Measurements from ENCODE around the gene ADARB1. TPM values are rescaled to one million over a fixed set of nuclear protein-coding genes. Genes with fewer than 3 reads are reported as not detected.

ADARB1 gene
- total RNA-seq, 4 donors from 2014 or later: 6.8 to 32.2 (median 17.3) TPM

GRCh38 chr21:45202889-45203288 is 128.5 kb downstream of the ADARB1 start:
- H3K27me3 ChIP-seq: no peaks in the 10 kb centered on the region
- no peak for DNase-seq
- in situ Hi-C loops (cut with MboI; ENCODE audit: low pct_ligation_motif_present in 1 of 4, low pct_unique_long_range_greater_than_20kb in 1 of 4, low sequenced_read_pairs in 3 of 4): no loop called here
- H3K27ac ChIP-seq: no peak overlapping the region
- no peak overlapping the region for H3K4me3 ChIP-seq
- H3K4me1 ChIP-seq: no peaks in the 10 kb centered on the region
- 83 to 89% methylated on average over 1 to 16 of the region's 16 CpGs for WGBS, 2 donors (ENCODE audit: low coverage in 1 of 2)
- intact Hi-C loops (cut with DNase I; ENCODE audit: low total_unique reads): no loop called here
- TF ChIP-seq EP300 (IDR thresholded peaks at IDR 0.05; ENCODE audit: low read depth) (no peak), POLR2A (IDR thresholded peaks at IDR 0.05) (no peak), CTCF (IDR thresholded peaks at IDR 0.05) (no peak), POLR2AphosphoS5 (IDR thresholded peaks at IDR 0.05) (no peak)
- H3K36me3 ChIP-seq: no peaks in the 10 kb centered on the region
- no peaks in the 10 kb centered on the region for H3K9me3 ChIP-seq

GRCh38 chr21:45203983-45204382 is 129.6 kb downstream of the ADARB1 start:
- WGBS, 2 donors (ENCODE audit: low coverage in 1 of 2): 81 to 88% methylated on average over 5 to 8 of the region's 8 CpGs
- H3K4me1 ChIP-seq: no peaks in the 10 kb centered on the region
- intact Hi-C loops (cut with DNase I; ENCODE audit: low total_unique reads): no loop called here
- no peak for TF ChIP-seq POLR2A (IDR thresholded peaks at IDR 0.05)
- no peak for TF ChIP-seq EP300 (IDR thresholded peaks at IDR 0.05; ENCODE audit: low read depth)
- no peak for TF ChIP-seq CTCF (IDR thresholded peaks at IDR 0.05)
- TF ChIP-seq POLR2AphosphoS5 (IDR thresholded peaks at IDR 0.05): no peak
- H3K36me3 ChIP-seq: no peaks in the 10 kb centered on the region
- DNase-seq: no peak
- H3K9me3 ChIP-seq: no peaks in the 10 kb centered on the region
- in situ Hi-C loops (cut with MboI; ENCODE audit: low pct_ligation_motif_present in 1 of 4, low pct_unique_long_range_greater_than_20kb in 1 of 4, low sequenced_read_pairs in 3 of 4): no loop called here
- H3K27me3 ChIP-seq: no peaks in the 10 kb centered on the region
- no peak overlapping the region for H3K4me3 ChIP-seq
- no peak overlapping the region for H3K27ac ChIP-seq

- Histone ChIP-seq H3K4me1 (peaks cover 0 to 2% (median 0%) of the 10 kb centered on the region in 4 donors), H3K4me3 (no peak overlapping the region), H3K36me3 (no peaks in the 10 kb centered on the region), H3K9me3 (no peaks in the 10 kb centered on the region), H3K27ac (no peak overlapping the region), H3K27me3 (no peaks in the 10 kb centered on the region)
- intact Hi-C loops (cut with DNase I; ENCODE audit: low total_unique reads): no loop called here
- DNase-seq: no peak
- WGBS, 2 donors (ENCODE audit: low coverage in 1 of 2): 94 to 96% methylated on average over 9 to 11 of the region's 11 CpGs
- TF ChIP-seq EP300 (IDR thresholded peaks at IDR 0.05; ENCODE audit: low read depth) (no peak), POLR2A (IDR thresholded peaks at IDR 0.05) (no peak), CTCF (IDR thresholded peaks at IDR 0.05) (no peak), POLR2AphosphoS5 (IDR thresholded peaks at IDR 0.05) (no peak)
- in situ Hi-C loops (cut with MboI; ENCODE audit: low pct_ligation_motif_present in 1 of 4, low pct_unique_long_range_greater_than_20kb in 1 of 4, low sequenced_read_pairs in 3 of 4): no loop called here
These were observed 130.0 kb downstream of the ADARB1 start for GRCh38 chr21:45204395-45204794.

- no peak overlapping the region for H3K27ac ChIP-seq
- H3K27me3 ChIP-seq: no peaks in the 10 kb centered on the region
- DNase-seq: no peak
- H3K36me3 ChIP-seq: peaks cover 0 to 4% (median 0%) of the 10 kb centered on the region in 4 donors
- TF ChIP-seq EP300 (IDR thresholded peaks at IDR 0.05; ENCODE audit: low read depth) (no peak), POLR2AphosphoS5 (IDR thresholded peaks at IDR 0.05) (no peak), CTCF (IDR thresholded peaks at IDR 0.05) (no peak), POLR2A (IDR thresholded peaks at IDR 0.05) (no peak)
- H3K4me1 ChIP-seq: peaks cover 0 to 4% (median 0%) of the 10 kb centered on the region in 4 donors
- WGBS, 2 donors (ENCODE audit: low coverage in 1 of 2): 82 to 87% methylated on average over 3 to 9 of the region's 9 CpGs
- intact Hi-C loops (cut with DNase I; ENCODE audit: low total_unique reads): no loop called here
- in situ Hi-C loops (cut with MboI; ENCODE audit: low pct_ligation_motif_present in 1 of 4, low pct_unique_long_range_greater_than_20kb in 1 of 4, low sequenced_read_pairs in 3 of 4): no loop called here
- no peak overlapping the region for H3K4me3 ChIP-seq
- no peaks in the 10 kb centered on the region for H3K9me3 ChIP-seq
These were observed 133.7 kb downstream of the ADARB1 start for GRCh38 chr21:45207839-45208626.

Data from transverse colon (tissue), 4 donors.